Neural cell (in vitro differentiated cells): ENCODE measurements around the gene ADAR.

Experiments used
- REST ChIP-seq: IDR thresholded peaks from 2 replicates; pipeline ENCODE4 v1.6.1; 2012; ENCODE audit warnings: borderline replicate concordance
- TF ChIP-seq, protein P1 (sequence below): fragments of 450-650 bp; IDR thresholded peaks from 2 replicates; pipeline ENCODE4 v1.5.1; 2014; ENCODE audit warnings: antibody characterized with exemption, mild to moderate bottlenecking, moderate library complexity; ENCODE audit not compliant: poor library complexity, severe bottlenecking

DNA sequence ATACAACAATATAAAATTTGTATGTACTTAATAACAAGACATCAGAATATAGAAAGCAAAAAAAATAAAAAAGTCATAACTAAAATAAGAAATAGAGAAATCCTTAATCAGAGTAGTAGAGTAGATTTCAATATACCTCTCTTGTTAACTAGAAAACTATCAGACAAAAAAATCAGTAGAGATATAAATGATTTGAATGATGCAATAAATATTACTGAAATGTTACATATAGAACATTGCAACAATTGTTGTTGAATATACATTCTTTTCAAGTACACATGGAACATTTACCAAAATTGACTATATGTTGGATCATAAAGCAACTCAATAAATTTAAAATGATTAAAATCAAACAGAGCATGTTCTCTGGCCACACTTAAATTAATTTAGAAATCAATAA is 31.9 kb upstream of the ADAR start:
- no peak for TF ChIP-seq REST
- TF ChIP-seq, protein P1, sequence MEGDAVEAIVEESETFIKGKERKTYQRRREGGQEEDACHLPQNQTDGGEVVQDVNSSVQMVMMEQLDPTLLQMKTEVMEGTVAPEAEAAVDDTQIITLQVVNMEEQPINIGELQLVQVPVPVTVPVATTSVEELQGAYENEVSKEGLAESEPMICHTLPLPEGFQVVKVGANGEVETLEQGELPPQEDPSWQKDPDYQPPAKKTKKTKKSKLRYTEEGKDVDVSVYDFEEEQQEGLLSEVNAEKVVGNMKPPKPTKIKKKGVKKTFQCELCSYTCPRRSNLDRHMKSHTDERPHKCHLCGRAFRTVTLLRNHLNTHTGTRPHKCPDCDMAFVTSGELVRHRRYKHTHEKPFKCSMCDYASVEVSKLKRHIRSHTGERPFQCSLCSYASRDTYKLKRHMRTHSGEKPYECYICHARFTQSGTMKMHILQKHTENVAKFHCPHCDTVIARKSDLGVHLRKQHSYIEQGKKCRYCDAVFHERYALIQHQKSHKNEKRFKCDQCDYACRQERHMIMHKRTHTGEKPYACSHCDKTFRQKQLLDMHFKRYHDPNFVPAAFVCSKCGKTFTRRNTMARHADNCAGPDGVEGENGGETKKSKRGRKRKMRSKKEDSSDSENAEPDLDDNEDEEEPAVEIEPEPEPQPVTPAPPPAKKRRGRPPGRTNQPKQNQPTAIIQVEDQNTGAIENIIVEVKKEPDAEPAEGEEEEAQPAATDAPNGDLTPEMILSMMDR: no peak
